Lung microvascular endothelial cell (primary cell): ENCODE measurements around the gene CERS2. TPM values are rescaled to one million over a fixed set of nuclear protein-coding genes. Genes with fewer than 3 reads are reported as not detected.

ENCODE experiments used
- DNase-seq, 2 donors: peaks; one replicate each; pipeline versions ENCODE4 v3.0.0 to v3.0.0-alpha.2; 2010; ENCODE audit warnings: low read depth in 2 of 2
- total RNA-seq: library from RNA; depleted of rRNA; stranded (reverse); fragments of >200 nt; gene quantifications from 2 replicates; pipeline ENCODE4 v1.2.1, GENCODE V29; 2014

The CERS2 gene, protein sequence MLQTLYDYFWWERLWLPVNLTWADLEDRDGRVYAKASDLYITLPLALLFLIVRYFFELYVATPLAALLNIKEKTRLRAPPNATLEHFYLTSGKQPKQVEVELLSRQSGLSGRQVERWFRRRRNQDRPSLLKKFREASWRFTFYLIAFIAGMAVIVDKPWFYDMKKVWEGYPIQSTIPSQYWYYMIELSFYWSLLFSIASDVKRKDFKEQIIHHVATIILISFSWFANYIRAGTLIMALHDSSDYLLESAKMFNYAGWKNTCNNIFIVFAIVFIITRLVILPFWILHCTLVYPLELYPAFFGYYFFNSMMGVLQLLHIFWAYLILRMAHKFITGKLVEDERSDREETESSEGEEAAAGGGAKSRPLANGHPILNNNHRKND
- 66.7 and 97.4 TPM in 2 replicates for total RNA-seq

DNA sequence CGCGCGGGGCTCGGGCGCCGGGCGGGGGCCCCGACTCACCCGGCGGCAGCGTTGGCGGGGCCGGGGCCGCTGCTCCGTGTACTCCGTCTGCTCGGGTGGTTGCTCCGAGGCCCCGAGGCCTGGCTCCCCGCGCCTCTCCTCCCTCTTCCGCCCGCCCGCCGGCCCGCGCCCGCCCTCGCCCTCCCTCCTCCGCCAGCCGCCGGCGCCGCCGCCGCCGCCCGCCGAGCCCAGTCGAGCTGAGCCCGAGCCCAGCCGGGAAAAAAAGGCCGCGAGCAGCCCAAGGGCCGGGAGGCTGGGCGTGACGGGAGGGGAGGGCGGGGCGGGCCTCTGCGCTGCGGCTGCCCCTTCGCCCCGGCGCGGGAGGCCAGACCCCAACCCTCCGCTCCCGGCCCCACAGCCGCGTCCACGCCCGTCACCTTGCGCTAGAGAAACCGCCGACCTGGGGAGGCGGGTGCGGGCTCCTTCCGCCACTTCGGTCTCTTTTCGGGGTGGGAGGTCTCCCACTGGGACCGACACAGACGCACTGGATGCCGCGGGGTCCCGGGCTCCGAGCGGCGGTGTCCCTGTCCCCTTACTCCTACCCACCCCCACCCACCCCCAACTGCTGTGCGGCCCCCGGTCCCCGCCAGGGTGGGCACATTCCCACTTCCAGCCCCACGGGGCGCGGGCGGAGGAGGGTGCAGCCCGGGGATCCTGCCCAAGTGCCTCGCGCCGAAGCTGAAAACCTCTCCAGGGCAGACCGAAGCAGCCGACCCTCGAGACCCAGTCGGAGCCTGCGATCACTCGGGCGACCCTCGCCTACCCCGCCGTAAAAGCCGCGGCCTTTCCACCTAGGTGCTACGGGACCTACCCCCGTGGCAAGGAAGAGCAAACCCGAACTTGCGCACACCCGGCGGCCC, at the start of gene CERS2:
Gene CERS2, minus strand, starts transcription at position 256 of the 899 bp plus-strand sequence. CDS start 5,745 bp downstream, outside the sequence.
- DNase-seq = peak; percentile 82 to 87

DNA sequence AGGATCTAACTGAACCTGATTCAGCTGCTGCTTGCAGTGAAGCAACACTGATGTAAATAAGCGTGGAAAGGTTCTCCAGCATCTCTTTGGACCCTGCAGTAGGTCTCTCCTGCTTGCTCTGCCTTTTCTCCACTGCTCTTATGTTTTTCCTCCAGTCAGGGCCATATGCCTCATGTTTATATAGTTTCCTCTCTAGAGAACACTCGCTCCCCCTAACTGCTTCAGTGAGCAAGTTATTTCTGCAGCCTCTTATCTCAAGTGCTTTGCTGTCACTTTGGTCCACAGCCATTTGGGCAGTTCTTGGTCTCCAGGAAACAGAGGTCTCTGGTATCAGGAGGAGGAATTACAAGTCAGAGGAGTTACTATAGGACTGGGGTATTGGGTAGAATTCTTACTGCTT, 38.9 kb upstream of the CERS2 start:
- no peak for DNase-seq

DNA sequence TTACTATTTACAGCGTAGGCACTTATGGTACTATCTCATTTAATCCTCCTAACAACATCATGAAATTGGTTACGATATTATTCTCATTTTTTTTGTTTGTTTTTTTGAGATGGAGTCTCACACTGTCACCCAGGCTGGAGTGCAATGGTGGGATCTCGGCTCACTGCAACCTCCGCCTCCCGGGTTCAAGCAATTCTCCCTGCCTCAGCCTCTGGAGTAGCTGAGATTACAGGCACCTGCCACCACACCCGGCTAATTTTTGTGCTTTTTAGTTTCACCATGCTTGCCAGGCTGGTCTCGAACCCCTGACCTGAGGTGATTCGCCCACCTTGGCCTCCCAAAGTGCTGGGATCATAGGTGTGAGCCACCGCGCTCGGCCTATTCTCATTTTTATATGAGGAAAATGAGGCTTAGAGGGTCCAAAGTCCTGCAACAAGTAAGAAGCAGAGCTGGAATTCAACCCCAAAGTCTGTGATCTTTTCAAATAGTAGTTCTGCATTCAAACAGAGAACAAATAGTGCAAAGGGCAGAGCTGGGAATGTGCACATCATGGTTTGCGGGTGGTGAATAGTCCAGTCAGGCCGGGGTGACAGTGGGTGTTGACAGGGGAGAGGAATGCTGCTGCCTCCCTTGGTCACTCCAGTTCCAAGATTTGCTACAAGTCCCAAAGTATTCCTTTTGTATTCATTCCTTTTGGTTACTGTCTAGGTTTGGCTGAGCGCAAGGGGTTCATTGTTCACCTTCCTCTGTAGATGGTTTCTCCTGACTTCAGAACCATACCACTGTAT, 38.2 kb upstream of the CERS2 start:
- no peak for DNase-seq

DNA sequence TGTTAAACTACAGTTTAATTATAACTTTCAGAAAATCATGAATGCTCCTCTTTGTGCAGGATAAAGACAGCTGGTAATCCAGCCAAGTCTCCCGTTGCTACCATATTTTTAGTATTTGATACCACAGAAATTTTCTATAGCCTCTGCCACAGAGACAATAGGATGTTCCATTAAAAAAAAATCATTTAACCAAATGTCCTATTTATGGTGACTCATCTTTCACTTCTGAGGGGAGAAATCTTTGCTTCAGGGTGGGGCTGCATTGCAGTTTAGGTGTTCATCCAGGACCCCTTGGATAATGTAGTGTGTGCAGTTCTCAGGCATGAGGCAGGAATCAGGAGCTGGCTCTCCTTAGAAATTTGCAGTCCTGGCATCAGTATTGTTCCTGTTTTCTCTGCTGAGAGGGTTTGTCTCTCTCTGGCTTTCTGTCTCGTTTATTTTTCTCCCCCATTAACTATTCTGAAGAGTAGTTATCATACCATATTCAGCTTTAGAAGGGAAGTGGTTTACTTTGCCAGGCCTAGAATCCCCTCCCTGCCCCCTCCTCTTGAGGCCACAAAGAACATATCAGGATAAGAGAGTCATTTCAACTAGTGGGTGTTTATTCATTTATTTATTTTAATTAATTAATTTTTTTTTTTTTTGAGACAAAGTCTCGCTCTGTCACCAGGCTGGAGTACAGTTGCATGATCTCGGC, 36.7 kb upstream of the CERS2 start:
- no peak for DNase-seq

DNA sequence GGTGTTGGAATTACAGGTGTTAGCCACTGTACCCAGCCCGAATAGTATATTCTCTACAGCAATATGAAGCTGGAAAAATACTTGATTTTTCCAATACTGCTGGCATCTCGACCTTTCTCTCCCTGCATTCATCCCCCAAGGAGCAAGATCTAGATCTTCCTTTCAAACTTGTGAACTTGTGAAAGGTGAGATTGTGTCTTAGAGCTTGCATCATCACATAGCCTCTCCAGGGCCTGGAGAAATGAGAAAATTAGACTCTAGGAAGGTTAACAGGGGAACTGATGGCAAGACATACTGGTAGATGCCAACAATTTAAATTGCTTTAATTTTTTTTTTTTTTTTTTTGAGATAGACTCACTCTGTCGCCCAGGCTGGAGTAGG, 35.7 kb upstream of the CERS2 start:
- DNase-seq = no peak

DNA sequence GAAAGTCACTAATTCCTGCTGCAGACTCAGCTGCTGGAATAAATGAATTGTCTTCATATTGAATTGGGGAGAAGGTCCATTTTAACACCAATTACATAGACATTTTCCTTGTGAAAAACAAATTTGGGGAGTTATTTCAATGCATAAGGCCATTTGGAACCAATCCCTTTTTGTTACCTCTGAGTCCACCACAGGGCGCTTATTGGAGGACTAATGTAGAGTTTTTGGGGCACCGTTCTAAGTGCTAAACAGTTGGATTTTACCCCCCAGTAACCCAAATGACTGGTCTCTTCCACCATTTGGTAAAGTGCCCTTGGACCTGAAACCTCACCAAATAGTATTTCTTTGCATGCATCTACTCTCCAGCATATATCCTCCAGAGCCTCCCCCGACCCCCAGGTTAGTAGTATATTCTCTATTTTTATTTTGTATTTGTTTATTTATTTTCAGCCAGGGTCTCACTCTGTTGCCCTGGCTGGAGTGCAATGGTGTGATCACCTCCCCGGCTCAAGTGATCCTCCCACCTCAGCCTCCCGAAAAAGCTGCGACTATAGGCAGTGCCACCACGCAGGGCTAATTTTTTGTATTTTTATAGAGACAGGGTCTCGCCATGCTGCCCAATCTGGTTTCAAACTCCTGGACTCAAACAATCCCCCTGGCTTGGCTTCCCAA, 35.2 kb upstream of the CERS2 start:
- DNase-seq = no peak

DNA sequence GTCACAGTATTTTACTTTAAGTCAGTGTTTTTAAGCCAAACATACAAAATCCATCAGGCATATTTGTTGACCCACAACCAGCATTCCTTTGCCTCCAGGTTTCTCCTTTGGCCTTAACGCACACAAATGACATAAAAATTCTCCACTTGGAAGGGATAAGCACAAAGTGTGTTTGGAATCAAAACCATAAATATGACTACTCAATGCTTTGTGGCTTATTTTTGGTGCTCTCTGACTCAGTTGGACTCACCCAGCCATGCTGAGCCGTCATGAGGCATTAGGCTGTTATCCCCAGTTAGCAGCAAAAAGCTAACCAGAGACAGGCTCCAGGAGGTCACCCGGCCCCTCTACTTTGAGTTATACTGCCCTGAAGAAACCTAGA, 34.6 kb upstream of the CERS2 start:
- no peak for DNase-seq

DNA sequence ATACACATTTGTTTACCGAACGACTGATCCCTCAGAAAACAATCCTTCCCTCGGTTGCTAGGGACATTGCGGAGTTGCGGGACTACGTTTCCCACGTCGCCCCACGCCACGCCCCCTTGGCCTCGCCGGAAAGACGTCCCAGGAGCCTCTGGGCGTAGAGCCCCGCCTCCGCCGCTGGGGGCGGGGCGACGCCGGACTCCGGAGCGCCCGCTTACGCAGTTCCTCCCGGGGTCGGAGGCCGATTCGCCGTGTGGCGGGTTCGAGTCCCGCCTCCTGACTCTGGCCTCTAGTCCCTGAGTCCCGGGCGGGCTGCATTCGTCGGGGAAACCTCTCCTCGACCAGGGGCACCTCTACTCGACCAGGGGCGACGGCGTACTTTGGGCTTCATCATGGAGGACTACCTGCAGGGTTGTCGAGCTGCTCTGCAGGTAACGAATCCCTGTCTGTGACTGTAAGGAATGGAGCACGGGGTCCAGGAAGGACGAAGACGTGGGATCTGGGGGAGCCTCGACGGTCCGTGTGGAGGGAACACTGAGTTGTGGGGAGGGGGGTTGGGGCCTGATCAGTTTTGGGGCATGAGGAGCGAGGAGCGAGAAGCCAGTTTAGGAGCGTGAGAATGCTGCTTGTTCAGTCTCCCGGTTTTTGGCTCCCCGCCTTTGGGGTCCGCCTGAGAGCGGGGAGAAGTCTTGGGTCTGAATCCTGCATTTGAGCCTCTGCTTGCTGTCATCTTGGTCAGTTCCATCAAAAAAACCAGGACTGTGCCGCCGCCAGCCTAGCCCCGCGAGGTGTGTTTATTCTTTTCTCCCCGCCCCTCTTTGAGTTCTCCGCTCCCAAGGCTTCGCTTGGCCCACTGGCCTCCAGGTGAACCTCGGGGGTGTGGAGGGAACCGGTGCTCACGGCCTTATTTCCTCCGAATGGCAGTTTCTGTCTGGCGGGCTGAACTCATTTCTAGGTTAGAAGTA, 33.9 kb upstream of the CERS2 start, which contains the start of gene PRUNE1:
Gene PRUNE1, plus strand, starts transcription at position 206 of the 962 bp plus-strand sequence. Its CDS starts 184 bp downstream, at position 390.
- DNase-seq = peak; percentile 99

DNA sequence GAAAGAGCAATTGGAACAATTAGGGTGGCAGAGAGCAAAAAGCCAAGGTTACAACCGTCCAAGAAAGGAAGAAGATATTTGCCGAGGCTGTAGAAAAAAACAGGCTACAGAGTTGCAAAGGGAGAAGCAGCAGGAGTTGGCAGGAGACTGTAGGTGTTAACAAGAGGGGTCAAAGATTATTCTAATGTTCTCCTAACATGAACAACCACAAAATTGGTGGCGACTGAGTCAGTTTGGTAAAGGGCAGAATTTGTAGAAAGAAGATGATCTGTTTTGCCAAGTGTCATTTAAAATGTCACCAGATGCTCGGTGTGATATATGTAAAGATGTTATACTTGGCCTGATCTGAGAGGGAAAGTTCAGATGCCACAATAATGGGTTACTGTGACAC, 33.2 kb upstream of the CERS2 start:
- no peak for DNase-seq

DNA sequence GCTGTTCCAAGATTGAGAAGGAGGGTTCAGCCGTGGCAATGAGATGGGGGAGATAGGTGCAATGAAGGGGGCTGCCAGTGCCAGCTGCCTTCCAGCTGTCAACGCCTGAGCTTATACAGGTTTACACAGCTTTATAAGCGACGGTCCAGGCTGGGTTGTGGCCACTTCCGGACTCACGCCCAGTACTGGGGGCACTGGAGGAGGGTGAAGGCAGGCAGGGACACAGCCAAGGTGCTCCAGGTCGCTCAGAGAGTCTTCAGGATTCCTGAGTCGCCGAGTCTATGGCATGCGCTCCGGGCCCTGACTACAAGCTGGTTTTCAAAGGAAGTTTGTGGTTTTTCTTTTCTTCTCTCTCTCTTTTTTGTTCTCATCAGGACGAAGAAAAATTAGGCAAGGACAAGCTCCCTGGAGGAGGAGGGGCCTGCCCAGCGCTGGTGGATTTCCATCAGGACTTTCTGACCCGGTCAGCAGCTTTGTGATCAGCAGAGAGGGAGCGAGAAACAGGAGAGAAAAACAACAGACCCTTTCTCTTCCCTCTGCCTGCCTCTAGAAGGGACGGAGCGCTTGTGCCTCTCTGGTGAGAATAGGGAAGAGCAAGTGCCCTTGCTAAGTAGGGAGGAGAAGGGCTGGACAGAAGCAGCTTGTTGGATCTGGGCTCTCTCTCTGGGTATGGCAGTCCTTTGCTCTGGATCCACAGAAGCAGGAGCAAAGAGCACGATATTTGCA, 31.9 kb upstream of the CERS2 start, which contains the start of gene MINDY1:
Gene MINDY1, minus strand, starts transcription at position 576 of the 726 bp plus-strand sequence. CDS start 4,285 bp downstream, outside the sequence.
- DNase-seq = peak; percentile 78 to 90

DNA sequence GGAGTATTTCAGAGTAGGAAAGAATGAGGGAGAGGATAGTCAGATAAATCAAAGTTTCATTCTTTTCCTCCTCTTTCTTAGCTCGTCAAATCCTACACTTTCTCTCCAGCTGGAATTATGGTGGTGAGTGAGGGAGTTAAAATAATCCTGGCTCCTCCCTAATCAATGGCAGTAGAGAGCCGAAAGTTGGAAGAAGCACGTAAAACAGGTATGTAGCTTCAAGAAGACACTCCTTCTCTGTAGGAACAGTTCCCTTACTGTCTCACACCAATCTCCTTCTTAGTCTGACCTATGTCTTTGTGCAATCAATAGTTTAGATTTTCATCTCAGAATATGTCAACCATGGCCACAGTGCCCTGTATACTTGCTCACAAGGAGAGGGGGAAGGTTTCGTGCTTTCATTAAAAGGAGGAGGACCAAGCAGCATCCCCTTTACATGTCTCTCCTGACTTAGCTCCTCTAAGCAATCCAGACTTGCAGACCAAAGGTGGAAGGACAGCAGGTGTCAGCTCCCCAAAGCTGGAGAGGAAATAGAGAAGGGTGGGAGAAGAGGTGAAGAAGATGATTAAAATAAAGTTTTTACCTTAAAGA, 31.2 kb upstream of the CERS2 start:
- no peak for DNase-seq

DNA sequence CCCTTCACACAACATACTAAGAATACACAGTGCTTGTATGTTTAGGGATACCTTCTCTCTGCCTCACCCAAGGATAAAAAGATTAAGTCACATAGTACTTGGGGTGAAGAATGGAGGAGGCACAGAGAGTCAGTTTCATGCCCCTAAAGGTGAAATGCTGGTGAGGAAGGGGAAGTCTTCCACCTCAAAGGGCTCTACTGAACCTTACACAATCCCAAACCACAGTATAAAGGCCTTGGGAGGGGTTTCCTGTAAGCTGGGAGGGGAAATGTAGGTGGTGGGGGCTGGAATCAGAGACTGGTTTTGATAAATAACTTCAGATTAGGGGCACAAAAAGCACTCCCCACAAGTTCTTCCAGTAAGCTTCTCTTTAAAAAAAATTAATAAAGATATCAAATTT, 28.5 kb upstream of the CERS2 start:
- DNase-seq = no peak

DNA sequence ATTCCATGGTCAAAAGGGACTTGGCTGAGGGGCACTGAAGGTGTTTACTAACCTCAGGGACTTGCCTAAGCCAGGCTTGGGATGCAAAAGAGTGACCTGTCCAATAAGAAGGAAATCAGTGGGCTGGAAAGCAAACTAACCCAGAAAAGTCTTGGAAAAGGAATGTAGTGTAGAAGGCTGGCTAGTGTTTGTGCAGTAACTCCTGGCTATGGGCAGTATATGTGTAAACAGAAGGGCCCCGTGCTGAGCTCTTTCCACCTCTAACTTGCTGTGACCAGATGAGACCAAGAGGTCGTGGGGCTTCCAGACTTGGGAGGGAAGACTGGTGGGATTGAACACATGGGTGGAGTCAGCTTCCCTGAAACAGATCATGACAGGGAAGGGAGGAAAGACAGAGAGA, 28.0 kb upstream of the CERS2 start:
- no peak for DNase-seq

DNA sequence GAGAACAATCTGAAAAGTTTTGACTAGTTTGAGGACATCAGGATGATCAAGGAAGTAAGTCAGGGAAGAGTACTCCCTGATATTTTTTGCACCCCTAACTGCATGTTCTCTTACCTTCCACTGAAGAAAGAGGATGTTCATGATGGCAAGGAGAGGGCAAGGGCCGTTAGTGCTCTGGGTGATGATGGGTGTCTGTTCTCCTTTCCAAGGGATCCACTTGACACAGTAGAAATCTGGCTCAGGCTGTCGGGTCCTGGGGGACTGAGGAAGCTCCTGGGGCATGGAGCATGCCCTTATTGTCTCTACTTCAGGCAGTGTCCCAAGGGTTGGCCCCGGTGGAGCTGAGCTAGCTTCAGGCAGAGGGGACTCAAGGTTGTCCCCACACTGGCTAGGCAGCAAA, 27.4 kb upstream of the CERS2 start:
- no peak for DNase-seq

DNA sequence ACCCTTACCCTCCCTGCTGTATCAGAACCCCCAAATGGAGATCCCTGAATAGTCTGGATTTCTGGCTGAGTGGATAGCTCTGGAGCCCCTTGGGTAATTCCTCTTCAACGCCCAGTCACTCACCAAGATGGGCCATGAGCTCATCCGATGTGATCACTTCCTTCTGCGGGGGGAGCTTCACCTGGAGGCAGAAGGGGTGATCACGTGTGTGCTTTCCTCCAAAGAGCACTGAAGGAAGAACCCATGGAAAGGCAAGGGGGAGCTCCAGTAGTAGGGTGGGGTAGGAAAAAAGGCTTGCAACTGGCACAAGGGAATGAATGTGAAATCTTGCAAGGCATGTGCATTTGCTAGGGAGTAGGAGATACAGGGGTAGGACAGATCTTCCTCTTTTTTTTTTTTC, 27.0 kb upstream of the CERS2 start:
- peak in 1 of 2 donors; percentile 67 for DNase-seq

DNA sequence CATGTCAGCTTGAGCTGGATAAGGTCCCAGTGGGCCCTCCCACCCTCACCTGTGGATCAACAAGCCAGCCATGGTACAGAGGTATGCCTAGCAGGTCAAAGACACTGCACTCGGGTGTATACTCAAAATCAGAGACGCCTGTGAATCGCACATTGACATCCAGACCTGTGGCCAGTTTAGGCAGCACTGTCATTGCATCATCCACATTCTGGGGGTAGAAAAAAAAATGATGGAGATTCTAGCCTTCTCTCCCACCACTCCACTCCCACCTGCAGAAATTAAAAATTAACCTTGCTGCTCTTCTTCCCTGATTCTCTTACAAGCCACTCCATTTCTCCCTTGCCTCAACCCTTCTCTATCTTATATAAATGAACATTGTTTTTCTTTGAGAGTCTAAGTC, 25.8 kb upstream of the CERS2 start:
- DNase-seq = no peak

DNA sequence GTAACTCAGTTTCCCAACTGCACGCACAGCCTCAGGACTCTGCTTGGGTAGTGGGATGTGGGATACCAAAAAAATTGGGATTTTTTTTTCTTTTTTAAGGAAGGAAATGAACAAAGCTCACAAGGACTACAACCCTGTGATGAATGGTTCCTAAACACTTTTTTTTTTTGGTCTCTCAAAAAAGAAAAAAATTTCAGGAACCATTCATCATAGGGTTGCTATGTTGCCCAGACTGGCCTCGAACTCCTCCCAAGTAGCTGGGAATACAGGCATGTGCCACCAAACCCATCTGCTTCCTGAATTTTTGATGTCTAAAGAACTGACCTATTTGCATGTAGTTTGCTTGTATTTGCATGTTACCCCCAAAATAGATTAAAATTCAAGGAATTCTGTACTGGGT, 25.3 kb upstream of the CERS2 start:
- DNase-seq = peak in 1 of 2 donors; percentile 21

DNA sequence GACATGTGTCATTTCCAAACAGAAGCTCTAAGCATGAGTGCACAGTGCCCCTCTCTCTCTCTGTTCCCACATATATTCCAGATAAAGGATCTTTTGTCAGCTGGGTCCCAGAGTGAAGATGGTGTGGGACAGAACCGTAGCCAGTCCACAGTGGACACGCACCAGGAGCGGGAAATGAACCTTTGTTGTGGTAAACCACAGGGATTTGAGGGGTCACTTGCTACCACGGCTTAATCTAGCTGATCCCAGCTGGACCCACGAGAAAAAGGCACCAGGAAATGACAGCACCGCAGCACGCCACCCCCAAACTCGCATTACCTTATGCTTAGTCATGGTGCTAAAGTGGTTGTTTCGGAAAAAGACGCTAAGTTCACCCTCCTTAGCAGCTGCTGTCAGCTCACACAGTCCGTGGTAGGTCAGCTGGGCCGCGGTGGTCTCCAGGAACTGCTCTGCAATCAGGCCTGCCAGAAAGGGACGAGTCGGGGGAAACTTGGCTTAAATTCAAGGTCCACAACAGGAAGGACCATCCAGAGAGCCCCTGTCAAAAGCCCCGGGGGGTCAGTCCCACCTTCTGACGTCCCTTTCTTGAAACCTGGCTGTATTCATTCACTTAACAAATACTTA, 24.5 kb upstream of the CERS2 start:
- DNase-seq = peak; percentile 51 to 96
